Measurements from ENCODE around the gene HCFC1.

Gene HCFC1

DNA sequence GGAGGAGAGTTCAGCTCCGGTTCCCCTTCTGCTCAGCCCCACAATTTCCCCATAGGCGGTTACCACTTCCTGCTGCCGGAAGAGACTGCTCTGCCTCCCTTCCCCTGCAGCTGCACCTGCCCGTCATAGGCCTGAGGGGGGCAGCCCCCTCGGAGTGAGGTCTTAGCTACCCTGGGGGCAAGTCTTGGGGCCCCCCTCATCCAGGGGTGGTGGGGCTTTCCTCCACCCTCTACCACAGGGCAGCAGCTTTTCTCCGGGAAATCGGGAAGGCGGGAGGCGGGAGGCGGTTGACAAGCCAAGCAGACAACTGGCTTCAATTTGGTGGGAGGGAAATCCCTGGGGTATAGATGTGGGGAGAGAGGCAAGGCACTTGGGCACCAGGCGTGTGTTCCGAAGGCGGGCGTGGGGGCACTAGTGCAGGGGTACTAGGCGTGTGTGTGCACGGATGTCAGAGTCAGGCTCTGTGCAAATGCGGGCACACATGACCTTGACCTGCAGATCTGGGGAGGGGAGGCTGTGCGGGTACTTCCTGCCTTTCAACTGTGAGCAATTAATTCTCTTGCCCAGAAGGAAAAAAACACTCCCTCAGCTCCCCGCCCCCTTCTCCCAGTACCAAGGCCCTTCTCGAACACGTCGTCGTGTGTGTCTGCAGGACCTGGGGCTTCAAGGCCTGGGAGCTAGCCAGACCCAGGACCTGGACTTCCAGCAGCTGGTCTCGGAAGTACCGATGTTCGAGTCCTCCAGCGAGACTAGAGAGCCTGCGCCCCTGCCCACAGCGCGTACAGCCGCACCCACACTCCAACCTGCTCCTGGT lies 44.6 kb downstream of the HCFC1 start:
- peak overlapping the region; percentile 41 for H3K4me3 ChIP-seq (ENCODE audit: low read depth, low read length)

DNA sequence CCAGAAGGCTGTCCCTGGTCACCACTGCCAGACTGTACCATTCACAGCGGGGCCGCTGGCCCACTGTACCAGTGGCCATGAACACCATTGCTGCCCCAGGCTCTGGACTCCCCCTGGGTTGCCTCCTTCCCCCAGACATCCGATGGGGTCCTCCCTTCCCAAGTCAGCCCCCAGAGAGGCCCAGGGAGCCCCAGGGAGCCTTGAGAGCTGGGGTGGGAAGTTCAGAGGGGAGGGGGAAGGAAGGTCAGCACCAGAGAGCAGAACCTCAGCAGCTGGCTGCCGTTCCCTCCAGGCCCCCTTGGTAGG lies 45.1 kb downstream of the HCFC1 start:
- peak overlapping the region; percentile 8 for H3K4me3 ChIP-seq (ENCODE audit: low read depth, low read length)

DNA sequence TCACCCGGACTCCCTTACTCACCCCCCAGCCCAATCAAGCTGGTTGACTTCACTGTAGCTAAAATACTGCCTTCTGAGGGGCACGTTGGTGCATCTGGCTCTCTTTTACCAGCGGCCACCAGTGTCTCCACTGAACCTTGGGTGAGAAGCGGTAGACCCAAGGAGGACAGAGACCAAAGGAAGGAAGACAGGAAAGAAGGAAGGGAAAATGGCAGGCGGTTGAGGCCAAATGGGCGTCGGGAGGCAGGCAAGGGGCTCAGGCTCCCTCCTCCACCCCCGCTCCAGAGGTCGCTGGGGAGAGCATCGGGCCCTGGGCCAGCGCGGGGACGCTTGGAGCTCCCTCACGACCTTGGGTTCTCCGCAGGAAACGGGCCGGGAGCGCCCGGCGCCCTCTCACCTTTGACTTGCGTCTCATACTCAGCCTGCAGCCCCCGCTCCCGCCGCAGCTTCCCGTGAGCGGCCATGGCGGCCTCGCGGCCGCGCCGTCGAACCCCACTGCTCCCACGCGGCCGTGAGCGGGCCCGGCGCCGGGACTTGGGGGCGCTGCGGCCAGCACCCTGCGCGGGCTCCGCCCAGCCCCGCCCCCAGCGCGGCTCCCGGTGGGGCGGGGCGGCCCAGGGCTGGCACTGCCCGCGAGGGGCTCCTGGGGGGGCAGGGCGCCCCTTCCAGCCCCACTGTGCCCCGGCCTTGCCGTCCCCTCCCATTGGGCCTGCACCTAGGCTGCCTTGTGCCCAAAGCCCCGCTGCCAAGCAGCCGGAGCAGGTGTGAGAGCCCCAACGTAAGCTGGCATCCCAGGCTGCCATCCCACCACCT lies 45.7 kb downstream of the HCFC1 start, which contains the start of gene ARHGAP4:
ARHGAP4 (minus strand) TSS at position 526 of the 813 bp plus-strand sequence; CDS start at position 464, 62 bp downstream.
- peak within 1 kb of the TSS; percentile 34 for H3K4me3 ChIP-seq (ENCODE audit: low read depth, low read length)

DNA sequence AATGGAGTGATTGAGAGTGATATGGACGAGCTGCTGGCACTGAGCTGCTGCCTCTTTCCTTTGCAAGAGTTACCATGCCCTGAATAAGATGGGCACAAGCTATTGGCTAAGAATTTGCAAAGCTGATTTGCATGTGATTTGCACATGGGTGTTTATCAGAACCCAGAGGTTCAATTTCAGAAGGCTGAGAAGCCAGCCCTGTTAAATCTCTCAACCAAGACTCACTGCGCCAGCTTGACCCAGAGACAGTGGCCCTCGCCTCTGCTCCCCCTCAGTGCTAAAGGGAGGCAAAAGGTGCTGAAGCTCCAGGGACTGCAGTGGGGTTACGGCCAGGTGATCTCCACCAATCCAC lies 46.3 kb downstream of the HCFC1 start:
- H3K4me3 ChIP-seq (ENCODE audit: low read depth, low read length), result peak overlapping the region; percentile 34

DNA sequence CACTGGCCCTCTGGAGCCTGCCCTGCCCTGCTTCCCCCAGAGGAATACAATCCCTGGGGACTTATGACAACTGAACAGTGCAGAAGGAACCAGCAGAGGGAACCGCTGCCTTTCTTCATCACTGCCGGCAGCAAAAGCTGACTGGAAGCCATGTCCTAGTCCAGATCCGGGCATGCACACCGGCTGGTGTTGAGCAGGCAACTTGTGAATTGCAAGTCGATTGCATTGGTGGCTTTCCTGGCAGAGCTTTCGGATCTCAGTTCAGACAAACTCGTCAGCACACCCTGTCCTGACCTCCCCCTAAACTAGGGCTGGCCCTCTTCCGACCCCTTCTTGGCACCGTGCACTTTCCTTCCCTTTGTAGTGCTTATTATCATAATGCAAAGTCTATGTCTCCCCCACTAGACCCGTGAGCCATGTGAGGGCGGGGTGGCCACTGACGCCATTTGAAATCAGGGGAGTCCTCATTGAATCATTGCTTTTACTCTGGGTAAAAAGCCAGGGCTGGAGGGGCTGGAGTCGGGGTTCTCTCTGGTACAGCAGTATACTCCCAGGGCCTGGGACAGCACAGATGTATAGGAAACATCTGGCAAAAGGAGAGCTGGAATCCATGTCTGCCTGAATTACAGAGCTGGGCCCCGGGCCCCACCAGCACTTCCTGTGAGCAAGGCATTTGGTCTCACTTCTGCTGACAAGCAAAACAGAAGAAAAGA lies 47.3 kb downstream of the HCFC1 start:
- H3K4me3 ChIP-seq (ENCODE audit: low read depth, low read length), result no peak overlapping the region

DNA sequence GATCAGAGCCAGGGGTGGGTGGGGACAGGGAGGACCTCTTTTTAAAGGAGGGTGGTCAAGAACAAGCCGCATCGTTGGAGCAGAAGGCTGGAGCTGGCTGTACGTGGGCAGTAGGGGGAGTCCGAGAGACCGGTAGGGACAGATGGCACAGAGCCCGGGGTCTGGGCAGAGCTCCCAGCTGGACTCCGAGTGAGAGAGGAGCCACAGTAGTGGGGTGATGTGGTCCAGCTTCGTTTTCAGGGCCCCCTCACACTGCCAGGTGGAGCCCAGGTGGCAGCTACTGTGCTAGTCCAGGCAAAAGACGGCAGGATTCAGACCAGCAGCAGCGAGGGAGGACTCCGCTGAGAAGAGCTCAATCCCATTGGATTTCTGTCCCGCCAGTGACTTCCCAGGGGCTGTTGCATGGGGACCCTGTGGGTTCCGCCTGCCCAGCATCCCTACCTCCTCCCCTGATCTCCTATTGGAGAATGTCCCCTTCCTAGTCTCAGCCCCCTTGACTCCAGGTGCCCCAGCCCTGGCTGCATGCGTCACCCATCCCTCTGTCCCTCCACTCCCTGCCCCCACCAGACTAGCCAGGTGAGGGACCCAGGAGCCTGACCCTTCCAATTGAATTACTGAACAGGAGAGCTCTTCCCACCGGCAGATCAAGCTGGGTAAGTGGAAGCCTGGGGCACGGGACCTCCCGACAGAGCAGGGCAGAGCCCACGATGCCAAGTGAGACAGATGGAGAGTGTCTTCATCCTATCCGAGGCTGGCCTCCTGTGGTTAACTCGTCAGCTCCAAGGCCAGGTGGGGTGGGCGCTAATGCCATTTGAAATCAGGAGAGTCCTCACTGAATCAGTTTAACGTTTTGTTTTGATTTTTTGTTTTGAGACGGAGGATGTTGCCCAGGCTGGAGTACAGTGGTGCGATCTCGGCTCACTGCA lies 48.4 kb downstream of the HCFC1 start:
- no peak overlapping the region for H3K4me3 ChIP-seq (ENCODE audit: low read depth, low read length)

DNA sequence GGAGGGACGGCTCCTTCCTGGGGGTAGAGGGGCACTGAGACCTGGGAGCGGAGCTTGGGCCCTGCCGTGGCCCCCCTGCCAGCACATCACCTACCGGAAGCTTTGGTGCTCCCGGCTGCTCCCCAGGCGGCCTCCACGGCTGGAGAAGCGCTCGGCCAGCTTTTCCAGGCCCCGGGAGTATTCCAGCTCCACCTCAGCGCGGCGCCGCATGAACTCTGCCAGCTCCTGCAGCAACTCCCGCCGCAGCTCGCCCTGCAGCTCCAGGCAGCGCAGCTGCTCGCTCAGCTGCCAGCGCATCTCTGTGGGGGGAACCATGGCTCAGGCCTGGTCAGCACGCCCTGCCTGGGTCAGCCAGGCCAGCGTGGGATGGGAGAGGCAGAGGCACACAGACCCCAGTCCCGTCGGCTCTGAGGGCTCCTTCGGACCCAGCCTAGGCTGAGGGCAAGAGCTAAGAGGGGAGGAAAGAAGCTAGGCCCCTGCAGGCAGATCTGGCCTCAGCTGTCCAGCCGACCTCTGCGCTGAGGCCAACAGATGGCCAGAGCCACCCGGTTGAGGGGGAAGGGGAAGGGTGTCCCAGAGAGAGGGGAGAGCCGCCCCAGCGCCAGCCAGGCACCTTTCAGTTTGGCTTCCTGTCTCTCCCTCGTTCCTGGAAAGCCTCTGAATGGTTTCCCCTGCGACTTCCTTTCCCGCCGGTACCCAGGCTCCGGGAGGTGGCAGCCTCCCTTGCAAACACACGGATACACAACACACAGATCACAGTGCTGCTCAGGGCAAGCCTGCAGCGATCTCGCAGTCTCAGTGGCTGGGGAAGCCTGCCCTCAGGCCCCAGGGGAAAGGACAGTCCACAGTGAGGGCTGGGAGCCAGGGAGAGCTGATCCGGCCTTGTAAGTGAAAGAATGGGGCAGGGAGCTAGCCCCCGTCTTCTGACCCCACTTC lies 49.8 kb downstream of the HCFC1 start:
- H3K4me3 ChIP-seq (ENCODE audit: low read depth, low read length), result no peak overlapping the region

DNA sequence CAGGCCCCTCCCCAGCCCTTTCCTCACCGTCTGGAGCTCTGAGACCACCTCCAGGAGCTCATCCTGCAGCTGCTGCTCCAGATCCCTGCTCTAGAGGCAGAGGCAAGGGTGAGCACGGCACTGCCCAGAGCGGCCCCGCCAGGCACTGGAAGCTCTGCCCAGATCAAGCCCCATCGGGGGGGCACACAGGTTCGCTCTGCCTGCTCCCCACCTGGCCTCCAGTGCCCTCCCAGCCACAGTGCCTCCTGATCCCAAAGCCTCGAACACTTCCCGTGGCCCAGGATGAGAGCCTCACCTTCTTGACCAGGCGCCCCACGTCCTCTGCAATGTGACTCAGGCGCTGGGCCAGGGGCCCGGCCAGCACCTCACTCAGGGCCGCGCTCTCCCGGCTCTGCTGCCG lies 50.5 kb downstream of the HCFC1 start:
- no peak overlapping the region for H3K4me3 ChIP-seq (ENCODE audit: low read depth, low read length)

DNA sequence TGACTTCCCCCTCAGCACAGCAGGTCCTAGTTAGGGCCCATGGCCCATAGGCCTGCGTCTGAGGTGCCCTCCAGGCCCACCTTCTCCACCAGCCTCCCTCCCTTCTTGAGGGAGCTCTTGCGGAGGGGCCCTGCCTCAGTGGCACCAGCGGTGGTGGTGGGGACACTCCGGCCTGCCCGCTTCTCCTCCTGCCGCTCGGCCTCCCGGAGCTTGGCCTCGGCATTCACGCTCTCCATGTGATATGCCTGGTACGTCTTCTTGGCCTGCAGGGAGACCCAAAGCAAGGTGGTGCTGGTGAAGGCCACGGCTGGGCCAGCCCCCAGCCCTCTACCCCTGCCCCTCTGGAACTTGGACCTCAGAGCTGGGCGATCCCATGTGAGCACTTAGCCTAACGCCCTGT lies 51.1 kb downstream of the HCFC1 start:
- no peak overlapping the region for H3K4me3 ChIP-seq (ENCODE audit: low read depth, low read length)

DNA sequence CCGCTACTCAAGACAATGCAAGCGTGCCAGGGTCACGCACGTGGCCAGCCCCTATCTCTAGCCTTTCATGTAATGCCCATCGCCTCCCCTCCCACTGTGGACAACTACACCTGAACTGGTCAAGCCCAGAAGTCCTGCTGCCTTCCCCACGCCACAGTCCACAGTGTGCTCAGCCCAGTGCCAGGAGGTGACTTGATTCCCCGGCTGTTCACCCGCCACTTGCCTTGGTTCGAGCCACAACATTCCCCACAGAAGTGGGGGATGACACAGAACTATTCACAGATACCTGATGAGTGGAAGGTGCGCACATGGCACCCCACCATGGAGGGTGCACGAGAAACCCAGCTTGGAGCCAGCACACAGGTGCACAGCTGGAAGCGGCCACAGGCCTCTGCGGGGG lies 52.3 kb downstream of the HCFC1 start:
- H3K4me3 ChIP-seq (ENCODE audit: low read depth, low read length), result no peak overlapping the region

DNA sequence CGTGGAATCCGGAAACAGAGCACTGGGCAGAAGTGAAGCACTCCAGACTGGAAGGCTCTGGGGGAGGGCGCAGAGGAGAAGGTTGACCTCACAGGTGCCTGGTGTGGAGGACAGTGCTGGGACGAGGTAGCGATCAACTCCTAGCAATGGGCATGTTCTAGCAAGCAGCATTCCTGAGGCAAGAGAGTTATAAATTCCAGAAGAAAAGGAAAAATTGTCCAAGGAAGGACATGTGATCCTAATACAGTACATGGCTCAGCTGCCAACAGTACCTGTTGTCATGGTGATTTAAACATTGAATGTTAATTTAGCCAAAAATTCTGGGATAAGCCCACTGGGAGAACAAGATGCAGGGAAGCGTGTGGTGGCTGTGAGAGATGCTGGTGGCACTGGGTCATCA lies 53.7 kb downstream of the HCFC1 start:
- no peak overlapping the region for H3K4me3 ChIP-seq (ENCODE audit: low read depth, low read length)

DNA sequence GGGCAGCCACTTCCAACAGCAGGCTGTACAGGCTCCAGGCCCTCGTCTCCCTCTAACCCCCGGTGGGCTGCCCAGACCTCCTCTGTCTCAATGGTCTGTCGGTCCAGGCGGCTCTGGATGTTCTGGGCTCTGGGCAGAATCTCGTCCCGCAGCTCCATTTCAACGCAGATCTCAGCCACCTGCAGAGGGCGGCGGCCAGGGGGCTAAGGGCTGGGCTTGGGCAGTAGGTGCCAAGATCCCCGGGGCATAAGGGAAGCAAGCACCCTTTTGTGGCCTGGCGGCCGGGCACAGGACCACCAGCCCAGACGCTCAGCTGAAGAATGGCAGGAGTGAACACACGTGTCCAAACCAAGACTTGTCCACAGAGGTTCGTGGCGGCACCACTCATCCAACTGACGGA lies 57.9 kb downstream of the HCFC1 start:
- H3K4me3 ChIP-seq (ENCODE audit: low read depth, low read length), result no peak overlapping the region

DNA sequence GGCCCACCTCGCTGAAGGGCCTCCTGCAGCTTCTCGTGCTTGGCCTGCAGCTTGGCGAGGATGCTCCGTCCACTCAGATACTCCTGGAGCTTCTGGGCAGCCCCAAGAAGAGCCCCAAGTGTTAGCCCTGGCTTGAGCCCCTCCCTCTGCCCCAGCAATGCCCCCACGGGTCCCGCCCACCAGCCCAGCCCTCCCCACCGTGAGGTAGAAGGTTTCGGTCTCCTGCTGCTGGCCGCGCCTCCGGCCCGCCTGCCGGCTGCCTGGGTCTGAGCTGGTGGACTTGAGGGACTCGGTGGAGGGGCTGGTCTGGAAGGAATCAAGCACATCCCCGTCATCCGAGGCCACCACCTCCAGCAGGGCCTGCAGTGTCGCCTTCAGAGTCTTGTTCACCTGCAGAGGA lies 58.4 kb downstream of the HCFC1 start:
- no peak overlapping the region for H3K4me3 ChIP-seq (ENCODE audit: low read depth, low read length)

DNA sequence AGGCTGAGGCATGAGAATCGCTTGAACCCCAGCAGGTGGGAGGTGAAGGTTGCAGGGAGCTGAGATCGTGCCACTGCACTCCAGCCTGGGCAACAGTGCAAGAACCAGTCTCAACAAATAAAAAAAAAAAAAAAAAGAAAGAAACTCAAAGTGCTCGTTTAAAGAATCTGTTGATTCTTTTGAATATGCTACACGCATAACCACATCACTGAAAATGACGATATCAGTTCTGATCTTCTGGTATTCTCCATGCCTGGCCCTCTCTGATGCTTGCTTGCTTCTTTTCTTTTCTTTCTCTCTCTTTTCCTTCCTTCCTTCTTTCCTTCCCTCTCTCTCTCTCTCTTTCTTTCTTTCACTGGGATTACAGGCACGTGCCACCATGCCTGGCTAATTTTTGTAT lies 59.8 kb downstream of the HCFC1 start:
- H3K4me3 ChIP-seq (ENCODE audit: low read depth, low read length), result no peak overlapping the region

DNA sequence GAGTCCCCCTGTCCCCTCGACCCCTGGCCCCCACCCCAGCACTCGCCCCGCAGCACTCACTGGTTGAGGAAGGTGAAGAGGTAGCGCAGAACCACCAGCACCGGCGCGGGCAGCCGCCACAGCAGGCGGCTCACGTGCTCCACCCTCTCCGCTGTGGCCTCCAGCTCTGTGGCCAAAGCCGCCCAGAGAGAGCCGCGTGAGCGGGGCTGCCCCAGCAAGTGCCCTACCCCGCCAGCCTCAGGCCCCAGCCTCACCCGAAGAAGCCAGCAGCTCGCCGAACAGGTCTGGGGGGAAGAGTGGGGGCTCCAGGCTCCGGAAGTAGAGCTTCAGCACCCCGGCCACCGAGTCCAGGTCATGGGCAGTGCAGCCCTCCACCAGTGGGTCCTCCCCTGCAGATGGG lies 61.2 kb downstream of the HCFC1 start:
- no peak overlapping the region for H3K4me3 ChIP-seq (ENCODE audit: low read depth, low read length)

DNA sequence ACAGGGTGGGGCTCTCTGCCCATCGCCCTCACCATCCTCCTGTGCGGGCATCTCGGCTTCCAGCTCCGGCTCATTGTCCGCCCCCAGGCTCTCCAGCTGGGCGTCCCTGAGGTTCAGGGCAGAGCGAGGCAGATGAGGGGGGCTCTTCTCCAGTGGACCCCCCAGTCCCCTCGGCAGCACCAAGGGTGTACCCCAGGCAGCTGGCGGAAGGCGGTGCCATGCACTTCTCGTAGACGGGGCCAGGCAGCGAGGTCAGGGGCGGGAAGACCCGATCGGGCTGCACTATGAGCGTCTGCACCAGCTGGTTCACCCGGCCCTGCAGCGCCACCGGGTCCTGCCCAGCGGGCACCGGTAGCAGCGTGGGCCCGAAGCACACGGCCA lies 61.6 kb downstream of the HCFC1 start:
- no peak overlapping the region for H3K4me3 ChIP-seq (ENCODE audit: low read depth, low read length)

DNA sequence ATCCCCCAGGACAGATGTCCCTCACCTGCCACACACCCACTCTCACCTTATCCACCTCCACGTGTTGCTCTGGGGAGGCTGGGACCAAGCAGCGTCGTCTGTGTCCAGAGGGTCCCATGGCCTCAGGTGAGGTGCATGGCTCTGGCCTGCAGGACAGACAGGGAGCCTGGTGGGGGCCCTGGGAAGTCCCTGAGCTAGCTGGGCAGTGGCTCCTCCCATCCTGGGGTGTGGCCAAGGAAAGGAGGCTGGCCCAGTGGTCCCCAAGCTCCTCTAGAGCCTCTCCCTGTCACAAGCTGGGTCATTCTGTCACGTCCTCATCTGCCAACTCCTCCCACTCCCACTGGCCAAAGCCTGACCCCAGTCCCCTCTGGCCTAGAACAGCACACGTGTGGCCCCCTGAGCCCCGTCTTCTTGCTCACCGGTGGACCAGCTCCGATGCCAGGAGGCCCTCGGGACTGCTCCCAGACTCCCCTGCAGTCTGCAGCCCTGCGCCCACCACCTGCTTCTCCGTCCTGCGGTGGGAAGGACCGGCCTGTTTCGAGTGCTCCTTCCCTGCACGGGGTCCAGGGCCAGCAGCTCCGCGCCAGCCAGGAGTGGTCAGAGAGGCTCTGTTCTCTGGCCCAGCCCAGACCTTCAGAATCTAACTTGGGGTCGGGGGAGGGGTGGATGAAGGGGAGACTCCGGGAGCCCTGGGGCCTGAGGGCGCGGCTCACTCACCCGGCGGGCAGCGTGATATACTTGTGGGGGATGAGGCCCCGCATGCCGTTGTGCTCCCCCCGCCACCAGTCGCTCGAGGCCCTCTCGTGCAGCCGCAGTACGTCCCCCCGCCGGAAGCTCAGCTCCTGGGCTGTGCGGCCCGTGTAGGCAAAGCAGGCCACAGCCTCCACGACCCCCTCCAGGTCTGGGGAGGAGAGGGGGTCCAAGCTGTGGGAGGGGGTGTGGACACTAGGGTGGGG lies 62.3 kb downstream of the HCFC1 start:
- no peak overlapping the region for H3K4me3 ChIP-seq (ENCODE audit: low read depth, low read length)

DNA sequence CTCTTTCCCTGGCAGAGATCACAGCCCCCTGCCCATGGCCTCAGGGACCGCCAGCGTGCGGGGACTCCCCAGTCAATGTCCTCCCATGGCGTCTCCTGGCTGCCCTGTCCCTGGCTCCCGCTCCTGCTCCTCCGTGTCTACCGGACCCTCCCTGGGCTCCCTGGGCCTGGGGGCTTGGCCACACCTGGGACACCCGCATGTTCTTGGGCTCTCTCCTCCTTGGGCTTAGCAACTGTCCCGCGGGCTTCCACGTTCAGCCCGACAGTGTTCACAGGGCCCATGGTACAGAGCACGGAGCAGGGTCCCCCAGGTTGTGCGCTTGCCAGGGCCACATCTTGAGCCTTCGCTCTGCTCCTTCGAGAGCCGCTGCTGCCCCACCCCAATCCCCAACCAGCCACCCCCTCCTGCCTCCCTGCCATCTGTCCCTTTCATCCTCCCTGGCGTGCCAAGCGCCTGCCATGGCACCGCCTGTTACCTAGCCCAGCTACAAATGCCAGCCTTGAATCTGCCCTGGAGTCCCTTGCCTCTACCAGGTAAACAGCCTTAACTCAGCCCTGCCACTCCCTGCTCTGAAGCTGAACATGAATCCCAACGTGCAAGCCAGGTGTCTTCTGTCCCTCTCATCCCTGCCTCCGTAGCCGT lies 63.3 kb downstream of the HCFC1 start:
- H3K4me3 ChIP-seq (ENCODE audit: low read depth, low read length), result no peak overlapping the region
